Neutrophil (primary cell): ENCODE results near the gene STX16.
A peak's percentile ranks its signal among the peaks of the same experiment; 100 is the strongest.

Experiments used
- H3K27ac ChIP-seq: fragments of 200-600 bp; sonication (generic); 2 replicates; pipeline ENCODE4 v1.5.1; 2016; ENCODE audit warnings: mild to moderate bottlenecking, moderate library complexity
- H3K27me3 ChIP-seq: fragments of 200-600 bp; sonication (generic); 2 replicates; pipeline ENCODE4 v1.6.0; 2016; ENCODE audit warnings: mild to moderate bottlenecking
- H3K36me3 ChIP-seq: fragments of 200-600 bp; sonication (generic); 2 replicates; pipeline ENCODE4 v1.5.1; 2017
- H3K4me1 ChIP-seq, 2 experiments: fragments of 200-600 bp in 1 of 2; sonication (generic) in 1 of 2; 1 replicate in 1 of 2; 2 replicates in 1 of 2; pipeline versions ENCODE4 v1.5.1 to v1.6.1; 2013 to 2016; ENCODE audit warnings: low read depth in 1 of 2, low read length in 1 of 2, mild to moderate bottlenecking in 1 of 2, moderate library complexity in 1 of 2; ENCODE audit not compliant: control insufficient read depth in 1 of 2, insufficient read depth in 1 of 2
- H3K4me3 ChIP-seq, 2 experiments: fragments of 200-600 bp in 1 of 2; sonication (generic) in 1 of 2; 1 replicate in 1 of 2; 2 replicates in 1 of 2; pipeline ENCODE4 v1.5.1; 2013 to 2016; ENCODE audit warnings: low read depth in 1 of 2, low read length in 1 of 2, mild to moderate bottlenecking in 1 of 2, moderate library complexity in 1 of 2
- H3K9me3 ChIP-seq: fragments of 200-600 bp; sonication (generic); 2 replicates; pipeline ENCODE4 v1.5.1; 2016
- CTCF ChIP-seq: fragments of 200-600 bp; sonication (generic); IDR thresholded peaks from 2 replicates; pipeline ENCODE4 v1.5.1; 2016; ENCODE audit warnings: antibody characterized with exemption

STX16 gene

GRCh38 chr20:58651946-58652605, 993 bp downstream of the STX16 start:
- Histone ChIP-seq H3K9me3 (no peaks in the 10 kb centered on the region), H3K36me3 (no peaks in the 10 kb centered on the region), H3K4me1 (peaks cover 29 to 39% of the 10 kb centered on the region in 2 experiments), H3K27ac (peak overlapping the region; percentile 98), H3K27me3 (peaks cover 31% of the 10 kb centered on the region), H3K4me3 (peak overlapping the region; percentile 85 to 92)
- TF ChIP-seq CTCF, result peak; percentile 34

- Histone ChIP-seq H3K4me3 (peak overlapping the region; percentile 85 to 92), H3K9me3 (no peaks in the 10 kb centered on the region), H3K27ac (peak overlapping the region; percentile 98), H3K27me3 (peaks cover 24% of the 10 kb centered on the region), H3K36me3 (no peaks in the 10 kb centered on the region), H3K4me1 (peaks cover 29 to 39% of the 10 kb centered on the region in 2 experiments)
- no peak for TF ChIP-seq CTCF
Observed at GRCh38 chr20:58652606-58653294, 1.7 kb downstream of the STX16 start.

GRCh38 chr20:58654337-58654736, 3.3 kb downstream of the STX16 start:
- H3K4me1 ChIP-seq, result peaks cover 28 to 38% of the 10 kb centered on the region in 2 experiments
- H3K27ac ChIP-seq, result peak overlapping the region; percentile 1
- H3K36me3 ChIP-seq, result no peaks in the 10 kb centered on the region
- peaks cover 8% of the 10 kb centered on the region for H3K27me3 ChIP-seq
- H3K4me3 ChIP-seq, result no peak overlapping the region
- TF ChIP-seq CTCF, result no peak
- no peaks in the 10 kb centered on the region for H3K9me3 ChIP-seq

- TF ChIP-seq CTCF, result no peak
- H3K4me1 ChIP-seq, result peaks cover 29 to 39% of the 10 kb centered on the region in 2 experiments
- no peaks in the 10 kb centered on the region for H3K9me3 ChIP-seq
- H3K27ac ChIP-seq, result no peak overlapping the region
- no peak overlapping the region for H3K4me3 ChIP-seq
- H3K36me3 ChIP-seq, result no peaks in the 10 kb centered on the region
- H3K27me3 ChIP-seq, result no peaks in the 10 kb centered on the region
Observed at GRCh38 chr20:58655328-58656107, 4.4 kb downstream of the STX16 start.

GRCh38 chr20:58656831-58657230, 5.7 kb downstream of the STX16 start:
- no peak for TF ChIP-seq CTCF
- no peaks in the 10 kb centered on the region for H3K9me3 ChIP-seq
- no peak overlapping the region for H3K4me3 ChIP-seq
- no peak overlapping the region for H3K27ac ChIP-seq
- H3K27me3 ChIP-seq, result no peaks in the 10 kb centered on the region
- peaks cover 29 to 33% of the 10 kb centered on the region in 2 experiments for H3K4me1 ChIP-seq
- H3K36me3 ChIP-seq, result peaks cover 9% of the 10 kb centered on the region
